ENCODE data around the gene OR5H1. TPM values are rescaled to one million over a fixed set of nuclear protein-coding genes. Genes with fewer than 3 reads are reported as not detected.

Gene OR5H1
- total RNA-seq, 1 experiment from 2014 or later, result not detected

DNA sequence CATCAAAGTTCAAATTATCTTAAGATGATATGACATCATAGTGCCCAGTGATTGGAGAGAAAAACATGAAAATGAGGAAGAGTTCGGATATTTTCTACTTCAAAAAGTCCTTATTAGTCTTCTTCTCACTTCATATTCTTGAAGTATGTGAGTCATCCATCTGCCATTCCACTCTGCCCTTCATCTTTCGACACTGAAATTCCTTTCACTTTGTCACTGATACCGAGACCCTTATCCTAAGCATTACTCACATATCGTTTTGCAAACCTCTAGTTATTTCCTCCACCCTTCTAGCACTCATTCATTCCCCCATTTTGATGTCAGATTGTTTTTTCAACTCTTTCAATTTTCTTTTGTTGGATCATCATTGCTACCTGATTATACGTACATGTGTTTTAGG lies 20.7 kb downstream of the OR5H1 start:
- Histone ChIP-seq H2BK12ac (ENCODE audit: insufficient read length, low read depth, low read length) (no peak overlapping the region), H2AK5ac (ENCODE audit: insufficient read length, low read length) (no peak overlapping the region), H4K20me1 (ENCODE audit: control insufficient read depth, insufficient read depth, insufficient read length) (no peaks in the 10 kb centered on the region), H2BK5ac (ENCODE audit: insufficient read length, low read length) (no peak overlapping the region), H4K8ac (replicated peaks; ENCODE audit: insufficient read length, low read depth, low read length) (no peak overlapping the region), H3K4ac (ENCODE audit: low read depth, low read length) (no peak overlapping the region), H4K5ac (ENCODE audit: insufficient read length, low read depth, low read length) (no peak overlapping the region), H2AFZ (ENCODE audit: low read length) (no peak overlapping the region), H2BK15ac (ENCODE audit: low read depth, low read length) (no peak overlapping the region), H3K18ac (ENCODE audit: insufficient read length, low read depth, low read length) (no peak overlapping the region), H3K56ac (ENCODE audit: insufficient read length, low read depth, low read length) (no peak overlapping the region), H3K14ac (ENCODE audit: insufficient read depth, low read length) (no peak overlapping the region), H3K23ac (ENCODE audit: insufficient read length, low read depth, low read length) (no peak overlapping the region), H3K27ac (ENCODE audit: insufficient read length, low read depth, low read length) (no peak overlapping the region), H3K4me2 (ENCODE audit: insufficient read depth, insufficient read length, low read length) (no peak overlapping the region), H2BK120ac (ENCODE audit: low read depth, low read length, poor library complexity, severe bottlenecking) (no peak overlapping the region), H3K9me3 (ENCODE audit: control insufficient read depth, low read depth, low read length) (no peaks in the 10 kb centered on the region), H3K4me1 (ENCODE audit: insufficient read depth, low read length) (no peaks in the 10 kb centered on the region), H3K23me2 (ENCODE audit: insufficient read length, low read depth, low read length, poor library complexity, severe bottlenecking) (no peaks in the 10 kb centered on the region), H3K79me1 (ENCODE audit: insufficient read depth, low read depth, low read length, poor library complexity, severe bottlenecking) (no peaks in the 10 kb centered on the region), H3T11ph (ENCODE audit: low read length) (no peak overlapping the region), H3K79me2 (ENCODE audit: insufficient read depth, low read length) (no peaks in the 10 kb centered on the region), H2BK20ac (ENCODE audit: low read depth, low read length, poor library complexity, severe bottlenecking) (no peak overlapping the region), H3K9ac (ENCODE audit: extremely low read depth, insufficient read length, low read length) (no peak overlapping the region), H4K91ac (ENCODE audit: insufficient read length, low read depth, low read length) (no peak overlapping the region), H3K27me3 (ENCODE audit: insufficient read depth, low read length) (no peaks in the 10 kb centered on the region)
- no peak for DNase-seq
- Mint-ChIP-seq H3K36me3 (ENCODE audit: insufficient read depth in 1 of 3, low read depth in 3 of 3) (no peaks in the 10 kb centered on the region; a peak in 1 of 7 replicates), H3K27ac (no peak overlapping the region), H3K9me3 (peaks cover 0 to 3% of the 10 kb centered on the region in 2 experiments; a peak in 2 of 5 replicates), H3K4me3 (no peak overlapping the region), H3K4me1 (no peaks in the 10 kb centered on the region), H3K27me3 (ENCODE audit: low read depth) (peaks cover 1% of the 10 kb centered on the region; the same call in 1 of the 2 replicates)
- no CpG with 5 or more reads among the region's 5 CpGs for WGBS (ENCODE audit: extremely low coverage, insufficient read length, low lambda C conversion rate)
- TF ChIP-seq CTCF (conservative IDR thresholded peaks at IDR 0.05), result no peak
